Stimulated activated memory B cell treated with anti-CD40 and anti-IgM and Interleukin-4, amounts not matched to agents 10 μg/mL and 1 μg/mL and 100 μg/mL, for 72 hours (primary cell): ENCODE data around the gene RAPGEF1.
"Not testable (repeated sequence)": the region's sequence is repeated elsewhere in the genome, so short reads cannot be mapped to it uniquely, and the experiment has no call there.

Source experiments
- ATAC-seq: fragments of 150-1000 bp; cut with Tn5 transposase; 2 replicates; pipeline ENCODE4 v1.10.0; 2021
- H3K27ac Mint-ChIP-seq: one replicate; pipeline ENCODE4 v1.8.0; 2022; ENCODE audit warnings: mild to moderate bottlenecking, mixed read lengths
- H3K27me3 Mint-ChIP-seq: one replicate; pipeline ENCODE4 v1.8.0; 2022; ENCODE audit warnings: mixed read lengths
- H3K36me3 Mint-ChIP-seq: one replicate; pipeline ENCODE4 v1.8.0; 2022; ENCODE audit warnings: mixed read lengths
- H3K4me1 Mint-ChIP-seq: one replicate; pipeline ENCODE4 v1.8.0; 2022; ENCODE audit warnings: mixed read lengths
- H3K4me3 Mint-ChIP-seq: one replicate; pipeline ENCODE4 v1.8.0; 2022; ENCODE audit warnings: mild to moderate bottlenecking, moderate library complexity, mixed read lengths
- H3K9me3 Mint-ChIP-seq: one replicate; pipeline ENCODE4 v1.8.0; 2022; ENCODE audit warnings: mixed read lengths

The RAPGEF1 gene

GRCh38 chr9:131670247-131671132 lies 69.4 kb downstream of the RAPGEF1 start:
- Mint-ChIP-seq H3K27me3 (no peaks in the 10 kb centered on the region), H3K36me3 (peaks cover 54% of the 10 kb centered on the region), H3K4me3 (peak overlapping the region; percentile 100), H3K4me1 (peaks cover 93% of the 10 kb centered on the region), H3K27ac (peak overlapping the region; percentile 97), H3K9me3 (no peaks in the 10 kb centered on the region)
- peak; percentile 49 for ATAC-seq

DNA sequence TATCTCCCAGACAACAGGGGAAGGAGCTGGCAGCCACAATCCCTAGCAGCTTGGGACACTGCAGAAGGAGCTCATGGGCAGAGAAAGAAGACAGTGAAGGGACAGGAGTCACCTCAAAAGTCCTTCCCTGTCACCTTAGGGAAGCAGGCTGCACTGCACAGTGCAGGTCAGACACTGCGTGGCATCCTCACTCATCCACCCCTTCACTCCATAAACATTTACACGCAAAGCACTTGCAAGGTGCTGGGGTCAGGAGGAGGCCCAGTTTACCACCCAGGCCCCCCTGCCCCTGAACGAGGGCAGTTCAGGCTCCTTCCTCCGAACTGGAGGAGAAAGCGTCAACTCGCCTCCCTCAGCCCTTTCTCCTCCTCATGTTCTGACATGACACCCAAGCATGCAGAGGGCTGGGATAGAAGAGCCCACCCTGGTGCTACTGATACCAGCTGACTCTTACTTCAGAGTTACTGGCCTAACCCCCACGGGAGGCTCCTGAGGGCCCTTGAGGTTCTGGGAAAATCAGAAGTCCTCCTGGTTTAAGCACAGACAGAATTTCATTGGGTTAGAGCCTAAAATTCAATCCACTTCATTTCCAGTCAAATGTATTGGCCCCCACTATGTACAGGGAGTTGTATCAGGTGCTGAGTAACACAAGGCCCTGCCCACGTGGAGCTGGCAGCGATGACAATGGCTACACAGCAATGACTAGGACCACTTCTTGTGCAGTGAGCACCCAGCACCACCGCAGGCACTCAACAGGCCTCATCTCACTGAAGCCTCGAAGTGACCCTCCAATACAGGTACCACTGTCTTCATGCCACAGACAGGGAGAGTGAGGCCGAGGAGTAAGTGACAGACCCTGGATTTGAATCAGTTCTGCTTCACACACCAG lies 70.4 kb downstream of the RAPGEF1 start:
- no peak for ATAC-seq

GRCh38 chr9:131668439-131669268 lies 71.2 kb downstream of the RAPGEF1 start:
- Mint-ChIP-seq H3K4me3 (peak overlapping the region; percentile 100), H3K9me3 (no peaks in the 10 kb centered on the region), H3K4me1 (peaks cover 97% of the 10 kb centered on the region), H3K36me3 (peaks cover 56% of the 10 kb centered on the region), H3K27ac (peak overlapping the region; percentile 97), H3K27me3 (no peaks in the 10 kb centered on the region)
- ATAC-seq = peak; percentile 78

More for the DNA sequence above, 70.4 kb downstream of the RAPGEF1 start:
- no peaks in the 10 kb centered on the region for H3K9me3 Mint-ChIP-seq
- H3K27me3 Mint-ChIP-seq = no peaks in the 10 kb centered on the region
- peak overlapping the region; percentile 100 for H3K4me3 Mint-ChIP-seq
- peak overlapping the region; percentile 97 for H3K27ac Mint-ChIP-seq
- H3K36me3 Mint-ChIP-seq = peaks cover 54% of the 10 kb centered on the region
- H3K4me1 Mint-ChIP-seq = peaks cover 94% of the 10 kb centered on the region

GRCh38 chr9:131668057-131668438 lies 71.8 kb downstream of the RAPGEF1 start:
- peaks cover 61% of the 10 kb centered on the region for H3K36me3 Mint-ChIP-seq
- no peaks in the 10 kb centered on the region for H3K9me3 Mint-ChIP-seq
- H3K4me3 Mint-ChIP-seq = peak overlapping the region; percentile 85
- H3K27me3 Mint-ChIP-seq = no peaks in the 10 kb centered on the region
- peak overlapping the region; percentile 97 for H3K27ac Mint-ChIP-seq
- H3K4me1 Mint-ChIP-seq = peaks cover 97% of the 10 kb centered on the region
- no peak for ATAC-seq

DNA sequence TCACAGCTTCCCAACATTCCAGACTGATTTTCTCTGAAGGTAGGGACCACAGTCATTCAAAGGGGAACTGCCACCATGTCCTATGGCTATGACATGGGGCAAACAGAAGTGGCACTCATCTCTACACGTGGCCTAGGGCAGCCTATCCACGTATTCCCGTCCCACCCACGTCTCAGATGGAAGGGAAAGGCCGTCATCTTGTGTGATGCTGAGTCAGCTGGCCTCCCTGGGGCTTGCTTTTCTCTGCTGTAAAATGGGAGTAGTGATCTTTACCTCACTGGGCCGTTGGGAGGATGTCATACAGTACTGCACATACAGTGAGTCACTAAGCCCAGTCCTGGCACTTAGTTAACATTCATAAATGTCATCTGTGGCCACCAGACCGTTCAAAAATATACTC lies 72.3 kb downstream of the RAPGEF1 start:
- Mint-ChIP-seq H3K27me3 (no peaks in the 10 kb centered on the region), H3K4me3 (peak overlapping the region; percentile 85), H3K4me1 (peaks cover 97% of the 10 kb centered on the region), H3K36me3 (peaks cover 61% of the 10 kb centered on the region), H3K27ac (peak overlapping the region; percentile 97), H3K9me3 (no peaks in the 10 kb centered on the region)
- peak; percentile 79 for ATAC-seq

DNA sequence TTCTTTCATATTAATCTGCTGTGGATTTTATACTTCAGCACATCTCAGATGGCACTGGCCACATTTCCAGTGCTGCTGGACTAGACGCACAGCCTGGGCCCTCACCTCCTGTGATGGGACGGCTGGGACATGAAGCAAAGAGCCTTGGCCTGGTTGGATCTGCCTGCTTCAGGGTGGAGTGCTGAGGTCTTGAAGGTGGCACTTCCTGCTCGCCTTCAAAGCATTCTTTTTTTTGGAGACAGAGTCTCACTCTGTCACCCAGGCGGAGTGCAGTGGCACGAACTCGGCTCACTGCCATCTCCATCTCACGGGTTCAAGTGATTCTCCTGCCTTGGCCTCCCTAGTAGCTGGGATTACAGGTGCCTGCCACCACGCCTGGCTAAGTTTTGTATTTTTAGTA lies 73.1 kb downstream of the RAPGEF1 start:
- Mint-ChIP-seq H3K4me1 (peaks cover 97% of the 10 kb centered on the region), H3K4me3 (peak overlapping the region; percentile 85), H3K27ac (peak overlapping the region; percentile 97), H3K36me3 (peaks cover 63% of the 10 kb centered on the region), H3K9me3 (no peaks in the 10 kb centered on the region), H3K27me3 (no peaks in the 10 kb centered on the region)
- no peak for ATAC-seq

DNA sequence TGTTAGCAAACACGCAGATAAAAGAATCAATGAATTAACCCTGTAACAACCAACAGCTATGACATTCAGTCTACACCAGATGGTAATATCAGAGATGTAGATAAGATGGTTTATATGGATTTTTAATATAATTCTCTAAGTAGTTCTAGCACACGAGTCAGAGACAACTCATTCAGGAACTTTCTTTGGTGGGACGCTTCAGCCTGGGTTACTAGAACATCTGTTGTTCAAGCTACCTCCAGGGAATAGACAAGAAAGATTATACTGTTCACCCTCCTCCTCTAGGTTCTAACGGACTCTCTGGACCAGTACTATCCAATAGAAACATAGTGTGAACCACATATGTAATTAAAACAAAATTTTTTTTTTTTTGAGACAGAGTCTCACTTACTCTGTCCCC lies 73.8 kb downstream of the RAPGEF1 start:
- H3K27me3 Mint-ChIP-seq = no peaks in the 10 kb centered on the region
- no peaks in the 10 kb centered on the region for H3K9me3 Mint-ChIP-seq
- peaks cover 96% of the 10 kb centered on the region for H3K4me1 Mint-ChIP-seq
- ATAC-seq = no peak
- peaks cover 60% of the 10 kb centered on the region for H3K36me3 Mint-ChIP-seq
- peak overlapping the region; percentile 97 for H3K27ac Mint-ChIP-seq
- H3K4me3 Mint-ChIP-seq = peak overlapping the region; percentile 35

DNA sequence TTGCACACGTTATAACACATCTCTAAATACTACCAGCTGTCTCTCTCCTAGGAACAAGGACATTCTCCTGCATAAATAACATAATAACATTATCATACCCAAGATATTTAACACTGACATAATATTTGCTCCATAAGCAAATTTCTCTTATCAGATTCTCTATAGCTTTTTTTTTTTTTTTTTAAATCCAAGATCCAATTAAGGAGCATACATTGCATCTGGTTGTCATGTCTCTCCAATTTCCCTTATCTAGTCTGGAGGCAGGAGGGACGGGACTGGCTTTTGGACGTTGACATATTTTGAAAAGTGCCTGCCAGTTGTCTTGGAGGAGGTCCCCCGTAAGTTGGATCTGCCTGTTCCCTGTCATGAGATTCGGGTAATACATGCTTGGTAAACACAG lies 76.6 kb downstream of the RAPGEF1 start:
- Mint-ChIP-seq H3K4me3 (peak overlapping the region; percentile 37), H3K27me3 (no peaks in the 10 kb centered on the region), H3K4me1 (peaks cover 95% of the 10 kb centered on the region), H3K36me3 (peaks cover 66% of the 10 kb centered on the region), H3K27ac (peak overlapping the region; percentile 57), H3K9me3 (no peaks in the 10 kb centered on the region)
- ATAC-seq = no peak

- Mint-ChIP-seq H3K4me3 (peak overlapping the region; percentile 25), H3K27ac (peak overlapping the region; percentile 57), H3K4me1 (peaks cover 95% of the 10 kb centered on the region), H3K36me3 (peaks cover 65% of the 10 kb centered on the region)
- not testable (repeated sequence) for H3K27me3 Mint-ChIP-seq, ATAC-seq, H3K9me3 Mint-ChIP-seq
Measured at GRCh38 chr9:131662289-131662621, 77.6 kb downstream of the RAPGEF1 start.

- Mint-ChIP-seq H3K27me3 (no peaks in the 10 kb centered on the region), H3K9me3 (no peaks in the 10 kb centered on the region), H3K27ac (peak overlapping the region; percentile 70), H3K36me3 (peaks cover 62% of the 10 kb centered on the region), H3K4me3 (peak overlapping the region; percentile 25), H3K4me1 (peaks cover 95% of the 10 kb centered on the region)
- ATAC-seq = peak; percentile 73
Measured at GRCh38 chr9:131661568-131662288, 78.1 kb downstream of the RAPGEF1 start.

GRCh38 chr9:131660466-131661405 lies 79.1 kb downstream of the RAPGEF1 start:
- peaks cover 63% of the 10 kb centered on the region for H3K36me3 Mint-ChIP-seq
- H3K27me3 Mint-ChIP-seq = no peaks in the 10 kb centered on the region
- H3K9me3 Mint-ChIP-seq = no peaks in the 10 kb centered on the region
- peak overlapping the region; percentile 43 for H3K4me3 Mint-ChIP-seq
- H3K4me1 Mint-ChIP-seq = peaks cover 97% of the 10 kb centered on the region
- no peak for ATAC-seq
- H3K27ac Mint-ChIP-seq = peak overlapping the region; percentile 70

GRCh38 chr9:131658377-131659129 lies 81.3 kb downstream of the RAPGEF1 start:
- H3K4me1 Mint-ChIP-seq = peaks cover 97% of the 10 kb centered on the region
- peaks cover 57% of the 10 kb centered on the region for H3K36me3 Mint-ChIP-seq
- no peaks in the 10 kb centered on the region for H3K27me3 Mint-ChIP-seq
- H3K4me3 Mint-ChIP-seq = peak overlapping the region; percentile 66
- H3K27ac Mint-ChIP-seq = peak overlapping the region; percentile 91
- H3K9me3 Mint-ChIP-seq = no peaks in the 10 kb centered on the region
- no peak for ATAC-seq

GRCh38 chr9:131657940-131658339 lies 81.9 kb downstream of the RAPGEF1 start:
- no peak for ATAC-seq
- Mint-ChIP-seq H3K4me1 (peaks cover 97% of the 10 kb centered on the region), H3K27ac (peak overlapping the region; percentile 91), H3K9me3 (no peaks in the 10 kb centered on the region), H3K36me3 (peaks cover 51% of the 10 kb centered on the region), H3K4me3 (peak overlapping the region; percentile 66), H3K27me3 (no peaks in the 10 kb centered on the region)
